BJ (cell line): ENCODE data around the gene LRIF1. TPM values are rescaled to one million over a fixed set of nuclear protein-coding genes. Genes with fewer than 3 reads are reported as not detected.

ENCODE experiments used
- CTCF ChIA-PET: fragments of 350-600 bp; formaldehyde crosslinking; extraction: SDS; loops from one replicate; lab custom pipeline; 2021; ENCODE audit warnings: antibody characterized with exemption, inconsistent platforms; lab: Yijun Ruan, JAX
- POLR2A ChIA-PET: fragments of 300-600 bp; sonication (Branson Sonifier 250); formaldehyde crosslinking; extraction: SDS; loops from one replicate; lab custom pipeline; 2021; ENCODE audit warnings: antibody characterized with exemption; lab: Charles Lee
- DNase-seq: peaks from one replicate; pipeline ENCODE4 v3.0.0-alpha.2; 2011; ENCODE audit warnings: low read depth
- H3K27me3 ChIP-seq: 2 replicates; pipeline ENCODE4 v1.6.0; 2011; ENCODE audit warnings: low read length; ENCODE audit not compliant: control insufficient read depth, insufficient read depth
- H3K36me3 ChIP-seq: 2 replicates; pipeline ENCODE4 v1.5.1; 2011; ENCODE audit warnings: low read length; ENCODE audit not compliant: control insufficient read depth, insufficient read depth
- H3K4me3 ChIP-seq: 2 replicates; pipeline ENCODE4 v1.5.1; 2011; ENCODE audit warnings: low read depth, mild to moderate bottlenecking, control low read depth, low read length
- polyA plus RNA-seq: library from polyadenylated mRNA; depleted of rRNA; stranded (reverse); fragments of >200 nt; gene quantifications from 2 replicates; pipeline ENCODE4 v1.2.3, GENCODE V29; 2011
- TF ChIP-seq, protein P1 (sequence below): IDR thresholded peaks from 2 replicates; pipeline ENCODE4 v1.5.1; 2011; ENCODE audit warnings: low read depth, mild to moderate bottlenecking, control low read depth, inconsistent platforms, low read length, moderate library complexity; ENCODE audit not compliant: insufficient read depth

Gene LRIF1
- polyA plus RNA-seq, 1 experiment = 8.3 TPM

DNA sequence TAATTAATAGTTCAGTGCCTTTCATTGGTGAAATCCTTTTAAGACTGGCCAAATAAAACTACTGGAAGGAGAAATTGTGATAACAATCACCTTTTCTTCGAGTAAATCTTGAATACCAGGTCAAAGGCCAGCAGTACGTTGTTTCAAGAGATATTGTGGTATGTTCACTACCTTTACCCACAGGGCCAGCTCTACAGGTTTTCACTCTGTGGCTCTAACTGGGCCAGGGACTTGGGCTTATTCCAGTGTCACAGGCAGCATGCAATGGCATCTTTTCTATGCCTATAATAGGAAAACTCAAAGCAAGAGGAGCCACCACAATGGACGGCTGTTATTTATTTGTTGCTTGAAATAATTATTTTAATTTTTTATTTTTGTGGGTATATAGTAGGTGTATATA lies 26.8 kb upstream of the LRIF1 start:
- ChIA-PET POLR2A (no interaction called here), CTCF (no interaction called here)
- Histone ChIP-seq H3K27me3 (no peaks in the 10 kb centered on the region), H3K36me3 (no peaks in the 10 kb centered on the region), H3K4me3 (no peak overlapping the region)
- DNase-seq = no peak
- TF ChIP-seq, protein P1, sequence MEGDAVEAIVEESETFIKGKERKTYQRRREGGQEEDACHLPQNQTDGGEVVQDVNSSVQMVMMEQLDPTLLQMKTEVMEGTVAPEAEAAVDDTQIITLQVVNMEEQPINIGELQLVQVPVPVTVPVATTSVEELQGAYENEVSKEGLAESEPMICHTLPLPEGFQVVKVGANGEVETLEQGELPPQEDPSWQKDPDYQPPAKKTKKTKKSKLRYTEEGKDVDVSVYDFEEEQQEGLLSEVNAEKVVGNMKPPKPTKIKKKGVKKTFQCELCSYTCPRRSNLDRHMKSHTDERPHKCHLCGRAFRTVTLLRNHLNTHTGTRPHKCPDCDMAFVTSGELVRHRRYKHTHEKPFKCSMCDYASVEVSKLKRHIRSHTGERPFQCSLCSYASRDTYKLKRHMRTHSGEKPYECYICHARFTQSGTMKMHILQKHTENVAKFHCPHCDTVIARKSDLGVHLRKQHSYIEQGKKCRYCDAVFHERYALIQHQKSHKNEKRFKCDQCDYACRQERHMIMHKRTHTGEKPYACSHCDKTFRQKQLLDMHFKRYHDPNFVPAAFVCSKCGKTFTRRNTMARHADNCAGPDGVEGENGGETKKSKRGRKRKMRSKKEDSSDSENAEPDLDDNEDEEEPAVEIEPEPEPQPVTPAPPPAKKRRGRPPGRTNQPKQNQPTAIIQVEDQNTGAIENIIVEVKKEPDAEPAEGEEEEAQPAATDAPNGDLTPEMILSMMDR = no peak

DNA sequence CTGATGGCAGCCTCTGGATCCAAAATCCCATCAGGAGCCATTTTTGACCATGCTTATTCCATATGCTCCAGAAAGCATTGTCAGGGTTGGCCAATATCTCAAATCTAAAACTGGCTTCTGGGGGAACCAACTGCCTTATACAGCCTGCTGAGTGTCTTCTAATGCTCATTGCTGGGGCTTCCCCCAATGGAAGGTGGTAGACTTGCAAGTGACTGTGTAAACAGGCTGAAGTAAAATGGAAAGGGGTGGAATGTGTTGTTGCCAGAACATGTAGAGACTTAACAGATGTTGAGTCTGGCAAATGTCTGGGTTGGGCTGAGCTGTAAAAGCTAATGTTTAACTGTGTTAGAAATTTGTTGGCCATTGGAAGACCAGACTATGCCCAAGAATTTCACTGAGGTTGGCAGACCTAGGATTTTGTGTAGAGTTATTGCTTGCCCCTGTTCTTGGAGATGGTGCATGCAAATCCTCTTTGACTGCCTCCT lies 22.7 kb upstream of the LRIF1 start:
- no peaks in the 10 kb centered on the region for H3K36me3 ChIP-seq
- ChIA-PET POLR2A (no interaction called here), CTCF (no interaction called here)
- H3K27me3 ChIP-seq = no peaks in the 10 kb centered on the region
- no peak for DNase-seq
- no peak overlapping the region for H3K4me3 ChIP-seq
- TF ChIP-seq, protein P1 = no peak

- DNase-seq = no peak
- no peaks in the 10 kb centered on the region for H3K27me3 ChIP-seq
- H3K36me3 ChIP-seq = no peaks in the 10 kb centered on the region
- TF ChIP-seq, protein P1 = no peak
- no peak overlapping the region for H3K4me3 ChIP-seq
- CTCF ChIA-PET = interaction anchor here (1.0 kb wide), 1 partner anchor 10 kb away, joined by 3 read pairs; no protein-coding TSS in a partner anchor
- POLR2A ChIA-PET = no interaction called here
Observed at GRCh38 chr1:110982320-110982719, 18.6 kb upstream of the LRIF1 start.

- no peak for DNase-seq
- no peaks in the 10 kb centered on the region for H3K27me3 ChIP-seq
- ChIA-PET CTCF (interaction anchor here (0.7 kb wide), 1 partner anchor 10 kb away, joined by 4 read pairs; no protein-coding TSS in a partner anchor), POLR2A (no interaction called here)
- H3K4me3 ChIP-seq = no peak overlapping the region
- TF ChIP-seq, protein P1 = no peak
- no peaks in the 10 kb centered on the region for H3K36me3 ChIP-seq
Observed at GRCh38 chr1:110979154-110979553, 15.4 kb upstream of the LRIF1 start.

DNA sequence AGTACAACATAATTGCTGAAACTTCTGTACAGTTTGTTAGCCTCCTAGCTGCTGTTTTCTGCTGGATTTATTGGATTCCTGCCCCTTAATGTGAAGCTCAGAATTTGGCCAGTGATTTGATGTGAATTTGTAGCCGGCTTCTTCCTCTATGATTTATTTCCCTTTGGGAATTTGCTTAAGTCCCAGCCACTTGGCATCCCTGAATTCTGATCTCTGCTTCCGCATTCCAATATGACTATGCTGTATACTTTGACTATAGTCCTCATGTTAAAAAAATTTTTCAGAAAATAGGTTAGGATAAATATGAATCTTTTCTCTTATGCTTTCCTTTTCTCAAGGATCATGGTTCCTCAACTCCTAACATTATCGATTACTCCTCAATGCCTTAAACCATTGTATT lies 12.4 kb upstream of the LRIF1 start:
- Histone ChIP-seq H3K27me3 (no peaks in the 10 kb centered on the region), H3K4me3 (no peak overlapping the region), H3K36me3 (no peaks in the 10 kb centered on the region)
- ChIA-PET CTCF (interaction anchor here (0.9 kb wide), 1 partner anchor 17 kb away, joined by 3 read pairs; no protein-coding TSS in a partner anchor), POLR2A (no interaction called here)
- TF ChIP-seq, protein P1 = no peak
- DNase-seq = no peak
